Activated T-helper 2 cell treated with anti-CD3 and anti-CD28 coated beads, Interferon-gamma antibody, Interleukin-2, Interleukin-4, amounts not matched to agents 10 μg/mL and 5 μg/mL and 100 μg/mL, durations not matched to agents 14 hours and 24 hours and 36 hours (primary cell): ENCODE data around the gene CDH4. TPM values are rescaled to one million over a fixed set of nuclear protein-coding genes. Genes with fewer than 3 reads are reported as not detected.

Source experiments
- DNase-seq: peaks from one replicate; pipeline ENCODE4 v3.0.0; 2021; ENCODE audit warnings: low spot score
- H3K27ac Mint-ChIP-seq: one replicate; pipeline ENCODE4 v1.8.0; 2021; ENCODE audit warnings: mixed read lengths
- H3K27me3 Mint-ChIP-seq: one replicate; pipeline ENCODE4 v1.8.0; 2021; ENCODE audit warnings: low read depth, mixed read lengths
- H3K36me3 Mint-ChIP-seq: one replicate; pipeline ENCODE4 v1.8.0; 2021; ENCODE audit warnings: low read depth, mixed read lengths
- H3K4me1 Mint-ChIP-seq: one replicate; pipeline ENCODE4 v1.8.0; 2021; ENCODE audit warnings: low read depth, mixed read lengths
- H3K4me3 Mint-ChIP-seq: one replicate; pipeline ENCODE4 v1.8.0; 2021; ENCODE audit warnings: low read depth, mild to moderate bottlenecking, moderate library complexity, mixed read lengths
- H3K9me3 Mint-ChIP-seq: one replicate; pipeline ENCODE4 v1.8.0; 2021; ENCODE audit warnings: mixed read lengths
- intact Hi-C: fragments of 100-400 bp; cut with micrococcal nuclease; formaldehyde crosslinking; loops from one replicate; pipeline ENCODE4 v1.15.1; 2023
- total RNA-seq: library from RNA; stranded (reverse); gene quantifications from 2 replicates; pipeline ENCODE4 v1.2.3, GENCODE V29; 2022

The CDH4 gene
- total RNA-seq, 1 donor from 2014 or later: not detected

- H3K9me3 Mint-ChIP-seq: no peaks in the 10 kb centered on the region
- H3K27me3 Mint-ChIP-seq: no peaks in the 10 kb centered on the region
- H3K4me1 Mint-ChIP-seq: no peaks in the 10 kb centered on the region
- intact Hi-C loops: no loop called here
- H3K27ac Mint-ChIP-seq: no peak overlapping the region
- H3K36me3 Mint-ChIP-seq: no peaks in the 10 kb centered on the region
- no peak for DNase-seq
- H3K4me3 Mint-ChIP-seq: no peak overlapping the region
These were observed 373.2 kb downstream of the CDH4 start for GRCh38 chr20:61625246-61625645.

- Mint-ChIP-seq H3K9me3 (no peaks in the 10 kb centered on the region), H3K4me3 (no peak overlapping the region), H3K27me3 (no peaks in the 10 kb centered on the region), H3K4me1 (no peaks in the 10 kb centered on the region), H3K27ac (no peak overlapping the region), H3K36me3 (no peaks in the 10 kb centered on the region)
- intact Hi-C loops: no loop called here
- DNase-seq: no peak
These were observed 374.4 kb downstream of the CDH4 start for GRCh38 chr20:61626412-61626811.

GRCh38 chr20:61627791-61628415, 375.8 kb downstream of the CDH4 start:
- Mint-ChIP-seq H3K9me3 (no peaks in the 10 kb centered on the region), H3K36me3 (no peaks in the 10 kb centered on the region), H3K27ac (no peak overlapping the region), H3K27me3 (no peaks in the 10 kb centered on the region), H3K4me1 (no peaks in the 10 kb centered on the region), H3K4me3 (no peak overlapping the region)
- intact Hi-C loops: no loop called here
- DNase-seq: no peak

GRCh38 chr20:61628480-61628879, 376.4 kb downstream of the CDH4 start:
- intact Hi-C loops: no loop called here
- no peaks in the 10 kb centered on the region for H3K36me3 Mint-ChIP-seq

GRCh38 chr20:61628901-61629601, 377.0 kb downstream of the CDH4 start:
- intact Hi-C loops: no loop called here
- Mint-ChIP-seq H3K9me3 (no peaks in the 10 kb centered on the region), H3K36me3 (no peaks in the 10 kb centered on the region), H3K4me1 (no peaks in the 10 kb centered on the region), H3K27ac (no peak overlapping the region), H3K4me3 (no peak overlapping the region), H3K27me3 (no peaks in the 10 kb centered on the region)
- DNase-seq: no peak

More at GRCh38 chr20:61628480-61628879, 376.4 kb downstream of the CDH4 start:
- Mint-ChIP-seq H3K4me1 (no peaks in the 10 kb centered on the region), H3K9me3 (no peaks in the 10 kb centered on the region), H3K4me3 (no peak overlapping the region), H3K27ac (no peak overlapping the region), H3K27me3 (no peaks in the 10 kb centered on the region)
- no peak for DNase-seq

- H3K27ac Mint-ChIP-seq: no peak overlapping the region
- no peaks in the 10 kb centered on the region for H3K4me1 Mint-ChIP-seq
- H3K36me3 Mint-ChIP-seq: no peaks in the 10 kb centered on the region
- no peak overlapping the region for H3K4me3 Mint-ChIP-seq
- no peaks in the 10 kb centered on the region for H3K27me3 Mint-ChIP-seq
- intact Hi-C loops: no loop called here
- no peak for DNase-seq
- no peaks in the 10 kb centered on the region for H3K9me3 Mint-ChIP-seq
These were observed 377.7 kb downstream of the CDH4 start for GRCh38 chr20:61629602-61630390.

GRCh38 chr20:61630391-61630650, 378.3 kb downstream of the CDH4 start:
- Mint-ChIP-seq H3K4me1 (no peaks in the 10 kb centered on the region), H3K36me3 (no peaks in the 10 kb centered on the region), H3K27me3 (no peaks in the 10 kb centered on the region), H3K9me3 (no peaks in the 10 kb centered on the region), H3K27ac (no peak overlapping the region), H3K4me3 (no peak overlapping the region)
- intact Hi-C loops: no loop called here
- DNase-seq: no peak

- Mint-ChIP-seq H3K4me3 (no peak overlapping the region), H3K4me1 (no peaks in the 10 kb centered on the region), H3K36me3 (no peaks in the 10 kb centered on the region), H3K27me3 (no peaks in the 10 kb centered on the region), H3K9me3 (no peaks in the 10 kb centered on the region), H3K27ac (no peak overlapping the region)
- DNase-seq: no peak
- intact Hi-C loops: no loop called here
These were observed 378.8 kb downstream of the CDH4 start for GRCh38 chr20:61630816-61631215.

GRCh38 chr20:61631751-61632150, 379.7 kb downstream of the CDH4 start:
- no peak for DNase-seq
- no peaks in the 10 kb centered on the region for H3K4me1 Mint-ChIP-seq
- no peaks in the 10 kb centered on the region for H3K36me3 Mint-ChIP-seq
- H3K4me3 Mint-ChIP-seq: no peak overlapping the region
- no peak overlapping the region for H3K27ac Mint-ChIP-seq
- no peaks in the 10 kb centered on the region for H3K9me3 Mint-ChIP-seq
- no peaks in the 10 kb centered on the region for H3K27me3 Mint-ChIP-seq
- intact Hi-C loops: no loop called here

GRCh38 chr20:61633004-61633403, 380.9 kb downstream of the CDH4 start:
- intact Hi-C loops: no loop called here
- Mint-ChIP-seq H3K36me3 (no peaks in the 10 kb centered on the region), H3K27me3 (no peaks in the 10 kb centered on the region), H3K4me3 (no peak overlapping the region), H3K4me1 (no peaks in the 10 kb centered on the region), H3K27ac (no peak overlapping the region), H3K9me3 (no peaks in the 10 kb centered on the region)
- no peak for DNase-seq

- H3K36me3 Mint-ChIP-seq: no peaks in the 10 kb centered on the region
- no peak for DNase-seq
- H3K4me3 Mint-ChIP-seq: no peak overlapping the region
- intact Hi-C loops: no loop called here
- no peaks in the 10 kb centered on the region for H3K4me1 Mint-ChIP-seq
- H3K27me3 Mint-ChIP-seq: no peaks in the 10 kb centered on the region
- no peaks in the 10 kb centered on the region for H3K9me3 Mint-ChIP-seq
- H3K27ac Mint-ChIP-seq: no peak overlapping the region
These were observed 382.5 kb downstream of the CDH4 start for GRCh38 chr20:61634376-61635145.

GRCh38 chr20:61635721-61636455, 383.8 kb downstream of the CDH4 start:
- Mint-ChIP-seq H3K27ac (no peak overlapping the region), H3K4me1 (no peaks in the 10 kb centered on the region), H3K27me3 (no peaks in the 10 kb centered on the region), H3K4me3 (no peak overlapping the region), H3K36me3 (no peaks in the 10 kb centered on the region), H3K9me3 (no peaks in the 10 kb centered on the region)
- no peak for DNase-seq
- intact Hi-C loops: no loop called here
